ENCODE data around the gene FAM151A.
"Not testable (repeated sequence)": the region's sequence is repeated elsewhere in the genome, so short reads cannot be mapped to it uniquely, and the experiment has no call there.

Gene FAM151A

DNA sequence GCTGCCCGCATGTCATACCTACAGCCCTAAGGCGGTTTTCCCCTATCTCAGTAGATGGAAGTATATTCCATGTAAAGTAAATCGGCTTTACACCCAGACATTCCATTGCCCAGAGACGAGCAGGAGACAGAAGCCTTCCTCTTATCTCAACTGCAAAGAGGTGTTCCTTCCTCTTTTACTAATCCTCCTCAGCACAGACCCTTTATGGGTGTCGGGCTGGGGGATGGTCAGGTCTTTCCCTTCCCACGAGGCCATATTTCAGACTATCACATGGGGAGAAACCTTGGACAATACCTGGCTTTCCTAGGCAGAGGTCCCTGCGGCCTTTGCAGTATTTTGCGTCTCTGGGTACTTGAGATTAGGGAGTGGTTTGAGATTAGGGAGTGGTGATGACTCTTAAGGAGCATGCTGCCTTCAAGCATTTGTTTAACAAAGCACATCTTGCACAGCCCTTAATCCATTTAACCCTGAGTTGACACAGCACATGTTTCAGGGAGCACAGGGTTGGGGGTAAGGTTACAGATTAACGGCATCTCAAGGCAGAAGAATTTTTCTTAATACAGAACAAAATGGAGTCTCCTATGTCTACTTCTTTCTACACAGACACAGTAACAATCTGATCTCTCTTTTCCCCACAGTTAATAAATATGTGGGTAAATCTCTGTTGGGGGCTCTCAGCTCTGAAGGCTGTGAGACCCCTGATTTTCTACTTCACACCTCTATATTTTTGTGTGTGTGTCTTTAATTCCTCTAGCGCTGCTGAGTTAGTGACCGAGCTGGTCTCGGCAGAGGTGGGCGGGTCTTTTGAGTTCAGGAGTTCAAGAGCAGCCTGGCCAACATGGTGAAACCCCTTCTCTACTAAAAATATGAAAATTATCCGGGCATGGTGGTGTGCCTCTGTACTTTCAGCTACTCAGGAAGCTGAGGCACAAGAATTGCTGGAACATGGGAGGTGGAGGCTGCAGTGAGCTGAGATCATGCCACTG lies 13.4 kb upstream of the FAM151A start:
- DNase-seq (ENCODE audit: low read depth in 3 of 3) = not testable (repeated sequence)

DNA sequence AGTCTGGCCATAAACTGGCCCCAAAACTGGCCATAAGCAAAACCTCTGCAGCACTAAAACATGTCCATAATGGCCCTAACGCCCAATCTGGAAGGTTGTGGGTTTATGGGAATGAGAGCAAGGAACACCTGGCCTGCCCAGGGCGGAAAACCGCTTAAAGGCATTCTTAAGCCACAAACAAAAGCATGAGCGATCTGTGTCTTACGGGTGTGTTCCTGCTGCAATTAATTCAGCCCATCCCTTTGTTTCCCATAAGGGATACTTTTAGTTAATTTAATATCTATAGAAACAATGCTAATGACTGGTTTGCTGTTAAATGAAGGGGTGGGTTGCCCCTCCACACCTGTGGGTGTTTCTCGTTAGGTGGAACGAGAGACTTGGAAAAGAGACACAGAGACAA lies 12.5 kb upstream of the FAM151A start:
- not testable (repeated sequence) for DNase-seq (ENCODE audit: low read depth in 3 of 3)

DNA sequence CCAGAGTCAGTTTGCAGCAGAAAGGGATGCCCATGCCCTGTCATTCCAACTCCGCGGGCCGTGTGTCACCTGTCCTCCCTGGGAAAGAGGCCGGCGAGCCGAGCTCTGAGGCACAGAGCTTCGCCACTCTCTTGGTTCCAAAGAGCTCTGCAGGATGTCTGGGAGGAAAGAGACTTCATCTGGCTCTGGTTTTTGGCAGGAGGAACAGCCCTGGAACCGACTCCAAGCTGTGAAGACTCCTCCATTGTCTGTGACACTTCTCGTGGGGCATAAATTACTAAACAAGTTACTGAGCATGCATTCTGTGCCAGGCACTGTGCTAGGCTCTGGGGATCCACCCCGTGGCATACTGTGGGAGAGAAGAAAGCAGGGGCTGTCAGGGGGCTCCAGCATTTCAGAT lies 3.9 kb upstream of the FAM151A start:
- no peak for DNase-seq (ENCODE audit: low read depth in 3 of 3)

DNA sequence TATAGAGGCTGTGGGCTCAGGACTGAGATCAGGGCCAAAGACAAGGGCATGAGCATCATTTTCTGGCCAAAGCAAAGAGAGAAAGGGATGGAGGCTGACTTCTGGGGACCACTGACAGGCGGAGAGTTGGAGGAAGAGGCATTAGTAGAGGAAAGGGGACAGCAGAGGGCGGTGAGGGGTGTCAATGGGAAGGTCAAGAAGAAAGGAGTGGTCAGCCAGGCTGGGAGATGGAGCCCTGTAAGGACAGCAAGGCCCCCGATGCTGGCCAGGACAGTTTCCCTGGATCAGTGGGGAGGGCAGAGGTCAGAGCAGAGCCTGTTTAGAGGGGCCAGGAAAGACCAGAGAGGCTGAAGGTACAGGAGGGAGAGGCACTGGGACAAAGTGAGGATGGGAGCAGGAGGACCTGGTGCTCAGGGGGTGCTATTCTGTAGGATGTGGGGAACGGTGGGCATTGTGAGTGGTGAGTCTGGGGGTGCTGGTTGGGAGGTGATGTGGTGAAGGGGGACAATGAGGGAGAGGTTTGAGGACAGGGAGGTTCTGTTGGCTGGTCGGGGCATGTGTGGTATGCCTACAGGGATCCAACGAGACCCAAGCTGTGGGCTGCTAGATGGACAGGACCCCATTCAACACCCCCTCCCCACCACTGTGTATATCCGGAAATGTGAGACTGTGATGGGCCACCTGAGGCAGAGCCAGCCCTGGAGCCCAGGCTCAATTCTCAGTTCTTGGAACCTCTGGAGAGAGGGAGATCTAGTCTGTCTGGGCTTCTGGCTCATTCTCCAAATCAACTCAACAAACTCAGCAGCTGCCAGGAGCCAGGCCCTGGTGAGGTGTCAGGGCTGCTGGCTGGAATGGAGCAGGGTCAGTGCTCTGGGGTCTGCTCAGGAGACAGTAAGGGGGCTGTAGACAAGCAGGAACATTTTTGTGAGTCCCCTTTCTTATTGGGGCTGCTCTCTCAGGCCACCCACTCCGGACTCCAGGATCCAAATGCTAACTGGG lies 1.4 kb upstream of the FAM151A start:
- no peak for DNase-seq (ENCODE audit: low read depth in 3 of 3)

DNA sequence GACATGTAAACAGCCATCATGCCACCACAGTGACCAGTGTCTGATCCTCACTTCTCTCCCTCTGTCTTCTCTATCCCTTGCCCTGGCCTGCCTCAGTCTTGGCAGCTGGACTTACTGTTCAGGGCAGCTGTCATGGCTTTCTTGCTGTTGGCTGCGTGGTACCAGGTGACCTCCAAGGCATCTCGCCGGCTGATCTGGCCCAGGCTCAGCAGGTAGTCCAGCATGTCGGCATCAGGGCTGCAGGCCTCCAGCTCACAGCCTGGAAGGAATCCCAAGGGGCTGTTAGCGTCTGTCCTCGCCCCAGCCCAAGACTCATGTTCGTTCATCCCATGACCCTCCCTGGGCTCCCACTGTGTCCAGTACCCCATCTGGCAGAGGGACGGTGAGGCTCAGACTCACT lies 3.6 kb downstream of the FAM151A start:
- DNase-seq (ENCODE audit: low read depth in 3 of 3) = no peak

DNA sequence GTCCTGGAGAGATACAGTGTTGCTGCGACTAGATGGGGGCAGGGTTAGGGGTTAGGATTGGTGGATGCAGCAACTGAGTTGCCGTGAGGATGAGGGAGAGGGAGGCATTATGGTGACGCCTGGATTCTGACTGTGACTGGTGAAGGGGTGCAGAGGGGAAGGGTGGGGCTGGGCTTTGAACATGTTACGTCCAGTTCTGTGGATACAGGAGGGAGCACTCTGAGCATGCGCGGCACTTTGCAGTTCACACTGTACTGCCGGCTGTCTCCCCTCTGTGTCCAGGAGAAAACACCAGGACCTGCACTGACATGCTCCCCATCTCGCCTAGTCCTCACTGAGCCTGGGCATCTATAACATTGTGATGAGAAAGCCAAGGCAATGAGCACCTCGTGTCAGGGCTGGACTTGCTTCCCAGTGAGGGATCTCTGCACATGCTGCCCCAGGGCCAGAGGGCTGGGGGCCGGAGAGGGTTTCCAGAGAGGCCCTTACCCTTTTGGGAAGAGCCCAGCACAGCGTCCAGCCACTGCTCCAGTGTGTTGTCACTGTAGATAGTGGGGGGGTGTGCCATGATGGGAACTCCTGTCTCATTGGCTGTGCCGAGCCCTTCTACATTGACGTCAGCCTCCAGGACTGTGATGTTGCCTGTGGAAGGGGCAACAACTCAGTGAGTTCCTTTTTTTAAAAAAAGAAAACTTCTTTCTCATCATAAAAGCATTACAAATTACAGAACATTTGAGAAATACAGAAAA lies 7.6 kb downstream of the FAM151A start:
- no peak for DNase-seq (ENCODE audit: low read depth in 3 of 3)

DNA sequence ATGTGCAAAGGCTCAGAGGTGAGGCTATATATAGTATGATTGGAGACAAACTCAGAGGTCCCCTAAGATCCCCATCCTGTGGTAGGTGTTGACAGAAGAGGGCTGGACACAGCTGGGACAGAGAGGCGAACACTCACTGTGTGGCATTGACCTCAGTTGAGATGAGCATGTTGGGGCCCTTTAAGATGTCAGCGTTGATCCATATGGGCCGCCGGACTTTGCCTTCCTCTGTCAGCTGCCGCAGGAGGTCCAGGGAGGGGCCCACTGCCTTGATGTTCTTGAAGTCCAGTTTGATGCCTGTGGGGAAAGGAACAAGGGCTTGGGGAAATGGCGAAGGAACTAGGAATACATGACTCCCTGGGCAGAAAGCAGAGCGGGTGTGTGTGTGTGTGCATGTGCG lies 8.8 kb downstream of the FAM151A start:
- no peak for DNase-seq (ENCODE audit: low read depth in 3 of 3)

DNA sequence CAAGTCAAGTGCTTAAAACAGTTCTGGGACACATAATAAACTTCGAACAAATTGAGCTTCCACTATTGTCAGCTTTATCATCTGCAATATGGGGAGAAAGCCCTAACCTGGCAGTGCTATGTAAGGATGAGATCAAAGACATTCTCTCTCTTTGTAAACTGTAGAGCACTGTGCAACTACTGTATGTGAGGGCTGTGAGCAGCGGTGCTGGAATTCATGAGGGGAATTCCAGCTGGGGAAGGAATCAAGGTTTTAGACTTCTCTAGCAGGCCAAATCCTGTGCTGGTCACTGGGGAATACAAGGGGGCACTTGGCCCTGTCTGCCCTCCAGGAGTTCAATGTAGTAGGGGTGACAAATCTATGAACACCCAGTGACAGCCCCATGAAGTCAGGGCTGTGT lies 9.3 kb downstream of the FAM151A start:
- DNase-seq (ENCODE audit: low read depth in 3 of 3) = no peak

DNA sequence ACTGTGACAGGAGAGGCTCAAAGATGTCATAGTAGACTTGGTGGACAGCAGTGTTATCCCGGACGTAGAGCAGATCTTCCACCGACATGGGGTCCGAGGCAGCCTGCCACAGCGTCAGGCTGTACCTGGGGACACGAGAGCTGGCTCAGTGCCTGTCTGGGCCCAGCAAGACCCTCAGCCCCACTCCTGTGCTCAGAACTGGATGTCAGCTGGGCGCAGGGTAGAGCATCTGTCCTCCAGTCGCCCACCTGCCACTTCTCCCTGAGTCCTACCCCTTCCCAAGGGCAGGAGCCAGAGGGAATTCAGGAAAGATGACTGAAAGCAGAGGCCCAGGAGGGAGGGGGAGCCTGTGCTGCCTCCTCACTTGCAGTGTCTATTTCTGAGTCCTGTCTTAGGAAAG lies 11.7 kb downstream of the FAM151A start:
- DNase-seq (ENCODE audit: low read depth in 3 of 3) = no peak

DNA sequence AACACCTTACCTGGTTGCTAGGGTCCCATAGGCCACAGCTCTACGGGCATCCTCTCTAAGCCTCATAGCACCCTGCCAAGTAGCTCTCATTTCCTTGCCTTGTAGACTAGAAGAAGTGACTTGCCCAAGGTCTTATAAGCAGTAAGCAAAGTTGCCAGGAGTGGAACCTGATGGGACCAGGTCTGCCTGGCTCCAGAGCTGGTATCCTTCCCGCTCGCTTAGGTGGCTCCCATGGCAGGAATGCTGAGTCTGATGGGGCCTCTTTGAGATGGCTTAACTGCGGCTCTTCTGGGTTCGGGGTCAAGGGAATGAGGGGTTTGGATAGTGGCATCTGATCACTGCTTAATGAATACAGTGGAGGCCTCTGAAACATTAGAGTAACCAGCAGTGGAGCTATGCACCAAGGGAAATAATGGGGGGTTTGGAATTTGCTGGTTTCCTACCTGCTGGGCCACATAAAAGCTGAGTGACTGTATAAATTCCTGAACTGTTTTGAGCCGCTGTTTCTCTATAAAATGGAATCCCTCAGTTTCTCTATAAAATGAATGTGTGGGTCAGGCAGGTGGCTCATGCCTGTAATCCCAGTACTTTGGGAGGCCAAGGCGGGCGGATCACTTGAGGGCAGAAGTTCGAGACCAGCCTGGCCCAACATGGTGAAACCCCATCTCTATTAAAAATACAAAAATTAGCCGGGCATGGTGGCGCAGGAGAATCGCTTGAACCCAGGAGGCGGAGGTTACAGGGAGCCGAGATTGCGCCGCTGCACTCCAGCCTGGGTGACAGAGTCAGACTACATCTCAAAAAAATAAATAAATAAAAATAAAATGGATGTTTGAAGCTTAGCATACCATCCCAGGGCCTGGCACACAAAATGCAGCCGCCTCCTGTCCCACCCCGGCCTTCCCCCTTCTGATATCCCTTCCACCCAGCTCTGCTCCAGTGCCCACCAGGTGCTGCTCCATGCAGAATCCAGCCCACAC lies 12.4 kb downstream of the FAM151A start:
- no peak for DNase-seq (ENCODE audit: low read depth in 3 of 3)

DNA sequence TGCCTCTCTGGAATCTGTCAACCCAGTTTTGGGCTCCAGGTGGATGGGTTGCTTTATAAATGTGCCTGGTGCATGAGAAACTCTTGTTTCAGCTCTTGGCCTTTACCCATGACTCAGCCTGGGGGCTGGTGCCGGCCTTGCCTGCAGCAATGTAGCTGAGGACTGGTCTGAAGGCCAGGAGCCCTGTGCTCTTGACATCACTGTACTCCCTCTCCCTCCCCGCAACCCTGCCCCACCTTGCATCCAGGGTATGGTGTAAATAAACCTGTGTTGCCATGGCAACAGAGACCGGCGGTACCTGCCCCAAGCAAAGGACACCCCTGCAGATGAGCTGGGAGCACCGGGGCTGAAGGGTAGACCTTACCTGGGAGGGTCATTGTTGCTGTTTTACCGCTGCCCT lies 13.3 kb downstream of the FAM151A start:
- no peak for DNase-seq (ENCODE audit: low read depth in 3 of 3)

DNA sequence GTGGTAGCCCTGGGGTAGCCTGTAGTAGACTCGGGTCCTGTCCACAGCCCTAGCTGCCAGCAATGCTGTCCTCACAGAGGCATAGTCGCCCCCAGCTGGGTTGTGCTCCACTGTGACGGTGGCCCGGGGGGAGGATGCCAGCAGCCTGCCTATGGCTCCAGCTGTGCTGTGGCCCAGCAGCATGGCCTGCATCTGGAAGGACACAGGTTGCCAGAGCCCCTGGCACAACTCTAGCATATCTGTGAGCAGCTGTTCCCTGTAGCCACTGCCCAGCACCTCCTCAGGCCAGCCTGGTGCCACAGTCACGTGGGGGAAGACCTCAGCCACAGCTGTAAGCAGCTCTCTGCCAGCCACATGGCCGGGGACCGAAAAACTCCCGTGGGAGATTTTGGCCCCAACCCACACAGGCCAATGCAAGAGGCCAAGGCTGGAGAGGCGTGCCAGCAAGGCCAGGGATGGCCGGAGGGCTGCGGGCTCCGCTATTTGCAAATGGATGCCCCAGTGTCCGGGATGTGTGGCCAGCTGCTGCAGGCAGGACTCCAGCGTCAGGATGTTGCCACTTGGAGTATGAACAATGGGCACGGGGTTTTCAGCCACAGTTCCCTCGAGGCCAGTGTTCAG lies 13.9 kb downstream of the FAM151A start:
- DNase-seq (ENCODE audit: low read depth in 3 of 3) = no peak

DNA sequence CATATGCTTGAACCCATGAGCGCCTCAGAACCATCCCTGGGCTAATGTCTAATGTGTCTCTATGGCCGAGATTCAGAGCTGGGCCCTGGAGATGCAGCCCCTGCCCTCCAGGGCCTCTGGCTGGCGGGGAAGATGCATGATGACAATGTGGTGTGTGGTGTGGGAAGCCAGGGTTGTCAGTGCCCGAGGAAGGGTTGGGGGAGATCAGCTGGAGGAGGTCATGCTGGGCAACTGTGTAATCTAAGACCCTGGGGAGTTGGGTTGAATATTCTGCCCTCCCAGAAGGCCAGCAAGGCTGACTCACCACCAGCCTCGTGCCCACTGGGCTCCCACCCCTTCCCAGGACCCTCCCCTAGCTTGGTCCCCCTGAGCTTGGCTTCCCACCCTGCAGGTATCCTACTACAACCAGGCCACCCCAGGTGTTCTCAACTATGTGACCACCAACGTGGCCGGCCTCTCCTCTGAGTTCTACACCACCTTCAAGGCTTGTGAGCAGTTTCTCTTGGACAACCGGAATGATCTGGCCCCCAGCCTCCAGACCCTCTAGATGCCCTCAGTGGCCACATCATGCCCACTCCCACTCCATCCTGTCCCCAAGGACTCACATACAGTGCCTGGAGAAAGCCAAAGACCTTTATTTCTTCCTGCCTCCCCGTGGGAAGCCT lies 14.6 kb downstream of the FAM151A start:
- DNase-seq (ENCODE audit: low read depth in 3 of 3) = no peak

DNA sequence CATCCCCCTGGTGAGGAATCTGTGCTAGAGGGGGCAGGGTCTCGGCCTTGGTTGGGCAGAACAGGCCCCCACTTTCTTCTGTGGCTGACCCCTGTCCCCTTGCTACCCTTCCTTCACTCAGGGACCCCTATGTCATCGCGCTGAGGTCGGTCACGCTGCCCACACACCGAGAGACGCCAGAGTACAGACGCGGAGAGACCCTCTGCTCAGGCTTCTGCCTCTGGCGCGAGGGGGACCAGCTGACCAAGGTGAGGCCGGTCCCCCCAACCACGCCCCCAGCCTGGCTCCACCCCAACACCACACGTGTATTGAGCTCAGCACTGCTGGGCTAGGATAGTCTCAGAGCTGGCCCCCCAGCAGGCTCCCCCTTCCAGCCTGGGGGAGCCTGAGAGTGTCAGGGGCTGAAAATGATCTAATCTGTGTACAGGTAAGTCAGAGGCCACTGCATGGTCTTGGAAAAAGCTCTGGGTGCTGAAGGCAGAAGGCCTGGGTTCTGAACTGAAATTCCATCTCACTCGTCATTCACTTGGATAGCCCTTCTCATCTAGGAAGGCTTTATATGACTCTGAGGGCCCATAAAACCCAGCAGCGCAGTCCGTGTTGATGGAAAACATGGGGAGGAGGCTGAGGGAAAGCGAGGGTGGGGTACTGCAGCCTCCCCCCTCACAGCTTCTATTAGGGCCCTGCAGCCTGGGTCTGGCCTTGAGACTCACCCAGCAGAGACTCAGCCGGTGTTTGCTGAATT lies 15.3 kb downstream of the FAM151A start:
- DNase-seq (ENCODE audit: low read depth in 3 of 3) = no peak

DNA sequence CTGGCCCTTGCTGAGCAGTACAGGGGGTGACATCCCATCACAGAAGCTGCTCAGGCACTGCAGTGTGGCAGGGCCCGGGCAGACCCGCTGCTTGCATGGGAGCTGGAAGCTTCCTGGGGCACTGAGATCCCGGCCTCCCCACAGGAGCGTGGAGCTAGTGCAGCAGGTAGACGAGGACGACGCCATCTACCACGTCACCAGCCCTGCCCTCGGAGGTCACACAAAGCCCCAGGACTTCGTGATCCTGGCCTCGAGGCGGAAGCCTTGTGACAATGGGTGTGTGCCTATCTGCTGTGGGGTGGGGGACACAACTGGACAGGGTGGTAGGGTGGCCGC lies 16.4 kb downstream of the FAM151A start:
- no peak for DNase-seq (ENCODE audit: low read depth in 3 of 3)

DNA sequence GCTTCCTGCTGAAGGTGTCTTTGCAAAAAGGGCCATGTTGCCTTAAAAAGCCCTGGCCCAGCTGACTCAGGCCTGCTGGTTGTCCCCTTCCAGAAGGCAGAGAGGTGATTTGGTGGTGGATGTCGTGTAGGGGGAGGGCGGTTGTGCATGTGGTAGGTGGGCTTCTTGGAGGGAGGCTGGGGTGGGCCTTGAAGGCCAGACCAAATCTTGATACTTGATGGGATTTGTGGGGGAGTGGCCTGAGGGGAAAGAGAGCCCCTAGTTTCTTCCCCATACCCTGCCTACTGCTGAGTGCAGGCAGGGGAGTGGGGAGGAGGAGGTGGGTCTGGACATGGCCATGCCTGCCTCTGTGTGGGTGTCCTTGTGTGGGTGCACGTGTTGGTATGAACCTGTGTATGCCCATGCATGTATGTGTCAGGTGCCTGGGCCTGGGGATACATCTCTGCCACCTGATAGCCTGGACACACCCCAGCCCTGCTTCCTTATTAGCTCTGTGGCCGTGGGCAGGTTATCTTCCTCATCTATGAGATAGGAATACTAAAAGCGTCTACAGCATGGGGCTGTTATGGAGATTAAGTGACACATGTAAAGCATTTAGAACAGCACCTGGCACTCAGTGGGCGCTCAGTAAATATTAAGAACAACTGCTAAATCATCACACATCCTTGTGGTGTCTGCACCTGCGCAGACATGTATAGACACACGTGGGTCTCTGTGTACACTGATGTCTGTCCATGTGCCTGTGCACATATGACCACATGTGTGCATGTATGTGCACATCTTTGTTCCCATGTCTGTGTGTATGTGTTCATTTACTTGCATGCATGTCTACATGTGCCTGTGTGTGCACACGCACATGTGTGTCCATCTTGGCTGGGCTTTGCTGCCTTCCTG lies 17.0 kb downstream of the FAM151A start:
- no peak for DNase-seq (ENCODE audit: low read depth in 3 of 3)

DNA sequence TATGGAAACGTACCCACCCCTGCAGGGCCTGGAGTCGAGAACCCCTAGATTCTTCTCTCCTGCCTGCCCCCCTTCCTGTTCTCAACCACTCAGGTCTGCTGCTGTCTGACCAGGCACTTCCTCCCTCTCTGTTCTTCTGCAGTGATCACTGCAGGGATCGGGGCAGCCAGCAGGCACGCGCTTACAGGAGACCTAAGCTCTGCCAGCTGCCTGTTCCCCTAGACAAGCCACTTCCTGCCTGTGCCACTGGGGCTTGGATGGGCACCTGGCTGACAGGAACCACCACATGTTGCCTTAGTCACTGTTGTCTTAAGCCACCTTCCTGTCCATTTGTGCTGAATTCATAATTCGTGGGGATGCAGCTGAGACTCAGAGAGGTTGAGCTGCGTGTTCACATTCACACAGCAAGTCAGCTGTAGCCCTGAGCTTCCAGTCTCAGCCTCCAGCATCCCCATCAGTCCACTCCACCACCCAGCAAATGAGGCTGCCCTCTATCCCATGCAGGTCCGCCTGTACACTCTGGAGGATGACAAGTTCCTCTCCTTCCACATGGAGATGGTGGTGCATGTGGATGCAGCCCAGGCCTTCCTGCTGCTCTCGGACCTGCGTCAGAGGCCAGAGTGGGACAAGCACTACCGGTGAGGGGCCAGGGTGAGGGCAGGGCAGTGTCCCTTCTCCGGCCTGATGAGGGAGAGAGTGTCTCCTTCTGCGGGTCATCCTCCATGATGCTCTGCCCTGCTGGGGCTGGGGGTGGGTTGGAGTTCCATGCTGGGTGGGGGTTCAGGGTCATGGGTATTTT lies 18.6 kb downstream of the FAM151A start:
- peak; percentile 2 to 6 (median 5) for DNase-seq (ENCODE audit: low read depth in 3 of 3)

All from stimulated activated CD4-positive, alpha-beta T cell treated with anti-CD3 and anti-CD28 coated beads, TNF-alpha, amount 100 ng/mL, for 48 hours (primary cell).